ENCODE results near the gene BTF3.
"Not testable (repeated sequence)": the region's sequence is repeated elsewhere in the genome, so short reads cannot be mapped to it uniquely, and the experiment has no call there.

Gene BTF3

GRCh38 chr5:73494721-73495120, 3.5 kb upstream of the BTF3 start:
- TF ChIP-seq GATA1 (IDR thresholded peaks at IDR 0.05; ENCODE audit: low read depth, low read length) = no peak
- no peak for TF ChIP-seq POLR2A (IDR thresholded peaks at IDR 0.05; ENCODE audit: low read length)

GRCh38 chr5:73495772-73496335, 2.4 kb upstream of the BTF3 start:
- TF ChIP-seq POLR2A (IDR thresholded peaks at IDR 0.05; ENCODE audit: low read length) = no peak
- no peak for TF ChIP-seq GATA1 (IDR thresholded peaks at IDR 0.05; ENCODE audit: low read depth, low read length)
- no peak for DNase-seq

More at GRCh38 chr5:73494721-73495120, 3.5 kb upstream of the BTF3 start:
- DNase-seq = no peak

- peak; percentile 62 to 64 for DNase-seq
- TF ChIP-seq POLR2A (IDR thresholded peaks at IDR 0.05; ENCODE audit: low read length) = no peak
- TF ChIP-seq GATA1 (IDR thresholded peaks at IDR 0.05; ENCODE audit: low read depth, low read length) = no peak
These were observed 1.2 kb upstream of the BTF3 start for GRCh38 chr5:73496984-73497457.

- peak; percentile 53 to 62 for DNase-seq
- TF ChIP-seq POLR2A (IDR thresholded peaks at IDR 0.05; ENCODE audit: low read length) = no peak
- no peak for TF ChIP-seq GATA1 (IDR thresholded peaks at IDR 0.05; ENCODE audit: low read depth, low read length)
These were observed 665 bp upstream of the BTF3 start for GRCh38 chr5:73497497-73498056.

- DNase-seq = peak; percentile 28 to 58
- TF ChIP-seq GATA1 (IDR thresholded peaks at IDR 0.05; ENCODE audit: low read depth, low read length) = no peak
- TF ChIP-seq POLR2A (IDR thresholded peaks at IDR 0.05; ENCODE audit: low read length) = no peak
These were observed 945 bp downstream of the BTF3 start for GRCh38 chr5:73499187-73499586.

GRCh38 chr5:73499756-73500155, 1.5 kb downstream of the BTF3 start:
- no peak for DNase-seq
- no peak for TF ChIP-seq POLR2A (IDR thresholded peaks at IDR 0.05; ENCODE audit: low read length)
- TF ChIP-seq GATA1 (IDR thresholded peaks at IDR 0.05; ENCODE audit: low read depth, low read length) = no peak

- TF ChIP-seq GATA1 (IDR thresholded peaks at IDR 0.05; ENCODE audit: low read depth, low read length) (no peak), POLR2A (IDR thresholded peaks at IDR 0.05; ENCODE audit: low read length) (no peak)
- no peak for DNase-seq
These were observed 3.2 kb downstream of the BTF3 start for GRCh38 chr5:73501406-73501805.

GRCh38 chr5:73506459-73506955, 8.3 kb downstream of the BTF3 start:
- TF ChIP-seq GATA1 (IDR thresholded peaks at IDR 0.05; ENCODE audit: low read depth, low read length) = no peak
- TF ChIP-seq POLR2A (IDR thresholded peaks at IDR 0.05; ENCODE audit: low read length) = peak; percentile 30
- no peak for DNase-seq

GRCh38 chr5:73507062-73507461, 8.8 kb downstream of the BTF3 start:
- no peak for DNase-seq
- TF ChIP-seq POLR2A (IDR thresholded peaks at IDR 0.05; ENCODE audit: low read length) = no peak
- no peak for TF ChIP-seq GATA1 (IDR thresholded peaks at IDR 0.05; ENCODE audit: low read depth, low read length)

- not testable (repeated sequence) for DNase-seq
These were observed 10.3 kb downstream of the BTF3 start for GRCh38 chr5:73508521-73508920.

GRCh38 chr5:73513996-73514395, 15.8 kb downstream of the BTF3 start:
- DNase-seq = no peak
- TF ChIP-seq GATA1 (IDR thresholded peaks at IDR 0.05; ENCODE audit: low read depth, low read length) = no peak
- no peak for TF ChIP-seq POLR2A (IDR thresholded peaks at IDR 0.05; ENCODE audit: low read length)

GRCh38 chr5:73514418-73514817, 16.2 kb downstream of the BTF3 start:
- TF ChIP-seq POLR2A (IDR thresholded peaks at IDR 0.05; ENCODE audit: low read length) (no peak), GATA1 (IDR thresholded peaks at IDR 0.05; ENCODE audit: low read depth, low read length) (no peak)
- DNase-seq = no peak

- TF ChIP-seq POLR2A (IDR thresholded peaks at IDR 0.05; ENCODE audit: low read length) (no peak), GATA1 (IDR thresholded peaks at IDR 0.05; ENCODE audit: low read depth, low read length) (no peak)
These were observed 17.0 kb downstream of the BTF3 start for GRCh38 chr5:73515232-73515631.

GRCh38 chr5:73519531-73520283, 21.5 kb downstream of the BTF3 start:
- peak; percentile 78 to 82 for DNase-seq
- no peak for TF ChIP-seq GATA1 (IDR thresholded peaks at IDR 0.05; ENCODE audit: low read depth, low read length)
- no peak for TF ChIP-seq POLR2A (IDR thresholded peaks at IDR 0.05; ENCODE audit: low read length)

More at GRCh38 chr5:73515232-73515631, 17.0 kb downstream of the BTF3 start:
- no peak for DNase-seq

Data from erythroblast (primary cell).